ENCODE data around the gene CXCR6. TPM values are rescaled to one million over a fixed set of nuclear protein-coding genes. Genes with fewer than 3 reads are reported as not detected.

CXCR6 gene
- total RNA-seq, 1 donor from 2014 or later: 2.1 TPM

GRCh38 chr3:45939341-45939771 is 3.9 kb upstream of the CXCR6 start:
- no peak for DNase-seq (ENCODE audit: low spot score in 2 of 2)
- Histone ChIP-seq H3K27me3 (no peaks in the 10 kb centered on the region), H3K4me1 (peaks cover 0 to 3% of the 10 kb centered on the region in 2 donors), H3K36me3 (peaks cover 24 to 58% of the 10 kb centered on the region in 2 donors), H3K4me3 (no peak overlapping the region), H3K27ac (no peak overlapping the region), H3K9me3 (no peaks in the 10 kb centered on the region)
- intact Hi-C loops (cut with DNase I): no loop called here
- no peak for TF ChIP-seq CTCF (IDR thresholded peaks at IDR 0.05)

DNA sequence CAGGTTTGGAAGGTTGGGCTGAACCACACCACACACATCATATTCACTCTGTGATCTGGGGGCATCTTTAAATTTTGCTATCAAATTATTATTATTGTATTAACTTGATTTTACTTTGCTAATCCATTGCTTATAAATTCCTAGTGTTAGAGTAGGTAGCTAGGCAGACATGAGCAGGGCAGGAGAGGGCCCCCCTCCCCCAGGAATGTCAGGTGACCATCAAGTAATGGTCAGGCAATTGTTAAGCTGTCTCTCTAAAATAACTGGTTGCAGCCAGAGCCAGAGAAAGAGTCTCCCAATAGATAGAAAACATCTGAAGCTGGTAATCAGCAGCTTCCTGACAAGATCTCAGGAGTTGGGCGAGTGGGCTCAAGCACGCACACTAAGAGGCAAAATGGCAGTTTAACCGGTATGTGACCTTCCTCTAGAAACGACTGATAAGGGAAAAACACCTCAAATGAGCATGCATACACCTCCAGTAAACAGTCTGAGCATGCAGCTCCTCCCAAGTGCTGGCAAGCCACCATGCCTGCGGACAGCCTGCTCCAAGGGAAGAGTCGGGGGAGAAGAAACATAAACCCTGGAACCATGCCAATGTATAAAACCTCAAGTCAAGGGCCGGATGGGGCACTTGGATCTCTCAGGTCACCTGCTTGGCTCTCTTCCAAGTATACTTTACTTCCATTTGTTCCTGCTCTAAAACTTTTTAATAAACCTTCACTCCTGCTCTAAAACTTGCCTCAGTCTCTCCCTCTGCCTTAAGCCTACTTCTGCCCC is 3.1 kb upstream of the CXCR6 start:
- Histone ChIP-seq H3K4me1 (peaks cover 0 to 3% of the 10 kb centered on the region in 2 donors), H3K36me3 (peaks cover 20 to 55% of the 10 kb centered on the region in 2 donors), H3K27me3 (no peaks in the 10 kb centered on the region), H3K4me3 (no peak overlapping the region), H3K27ac (no peak overlapping the region), H3K9me3 (no peaks in the 10 kb centered on the region)
- no peak for TF ChIP-seq CTCF (IDR thresholded peaks at IDR 0.05)
- no peak for DNase-seq (ENCODE audit: low spot score in 2 of 2)
- intact Hi-C loops (cut with DNase I): no loop called here

- no peak for DNase-seq (ENCODE audit: low spot score in 2 of 2)
- TF ChIP-seq CTCF (IDR thresholded peaks at IDR 0.05): no peak
- Histone ChIP-seq H3K36me3 (peaks cover 24 to 55% of the 10 kb centered on the region in 2 donors), H3K4me1 (peaks cover 0 to 3% of the 10 kb centered on the region in 2 donors), H3K9me3 (no peaks in the 10 kb centered on the region), H3K27me3 (no peaks in the 10 kb centered on the region), H3K27ac (no peak overlapping the region), H3K4me3 (no peak overlapping the region)
- intact Hi-C loops (cut with DNase I): no loop called here
These were observed 2.4 kb upstream of the CXCR6 start for GRCh38 chr3:45940781-45941365.

DNA sequence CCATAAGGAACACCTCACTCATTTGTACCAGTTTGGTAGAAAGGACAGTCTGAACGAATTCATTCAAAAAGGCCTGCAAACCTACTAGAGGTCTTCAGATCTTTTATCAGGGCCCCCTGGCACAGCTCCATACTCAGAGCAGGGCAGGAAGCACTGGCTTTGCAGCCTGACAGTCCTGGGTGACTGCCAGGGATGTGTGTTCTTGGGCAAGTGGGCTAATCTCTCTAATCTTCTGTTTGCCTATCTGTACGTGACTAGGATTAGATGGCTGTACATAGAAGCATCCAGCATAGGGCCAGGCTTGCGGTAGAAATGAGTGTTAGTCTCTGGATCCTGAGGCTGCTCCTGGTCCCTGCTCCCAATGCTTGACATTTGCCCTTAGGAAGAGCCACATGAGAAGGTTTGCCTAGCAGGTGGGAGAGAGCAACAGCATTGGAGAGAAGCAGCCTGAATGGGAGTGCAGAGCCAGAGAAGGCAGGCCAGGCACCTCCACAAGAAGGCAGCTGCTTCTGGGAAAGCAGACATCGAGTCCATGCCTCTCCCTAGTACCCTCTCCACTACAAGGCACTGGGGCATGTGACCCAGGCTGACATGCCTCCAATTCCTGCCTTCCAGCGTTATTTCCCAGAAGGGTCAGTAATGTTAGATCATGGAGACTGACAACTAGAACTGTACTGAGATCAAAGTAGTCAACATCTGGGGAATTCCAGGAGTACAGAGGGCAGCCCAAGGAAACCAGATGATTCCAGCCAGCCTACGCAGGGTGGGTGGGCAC is 1.0 kb upstream of the CXCR6 start:
- H3K36me3 ChIP-seq: peaks cover 22 to 55% of the 10 kb centered on the region in 2 donors
- TF ChIP-seq CTCF (IDR thresholded peaks at IDR 0.05): no peak
- H3K9me3 ChIP-seq: no peaks in the 10 kb centered on the region
- intact Hi-C loops (cut with DNase I): no loop called here
- no peak overlapping the region for H3K27ac ChIP-seq
- H3K4me1 ChIP-seq: peaks cover 0 to 3% of the 10 kb centered on the region in 2 donors
- no peaks in the 10 kb centered on the region for H3K27me3 ChIP-seq
- no peak for DNase-seq (ENCODE audit: low spot score in 2 of 2)
- H3K4me3 ChIP-seq: no peak overlapping the region

DNA sequence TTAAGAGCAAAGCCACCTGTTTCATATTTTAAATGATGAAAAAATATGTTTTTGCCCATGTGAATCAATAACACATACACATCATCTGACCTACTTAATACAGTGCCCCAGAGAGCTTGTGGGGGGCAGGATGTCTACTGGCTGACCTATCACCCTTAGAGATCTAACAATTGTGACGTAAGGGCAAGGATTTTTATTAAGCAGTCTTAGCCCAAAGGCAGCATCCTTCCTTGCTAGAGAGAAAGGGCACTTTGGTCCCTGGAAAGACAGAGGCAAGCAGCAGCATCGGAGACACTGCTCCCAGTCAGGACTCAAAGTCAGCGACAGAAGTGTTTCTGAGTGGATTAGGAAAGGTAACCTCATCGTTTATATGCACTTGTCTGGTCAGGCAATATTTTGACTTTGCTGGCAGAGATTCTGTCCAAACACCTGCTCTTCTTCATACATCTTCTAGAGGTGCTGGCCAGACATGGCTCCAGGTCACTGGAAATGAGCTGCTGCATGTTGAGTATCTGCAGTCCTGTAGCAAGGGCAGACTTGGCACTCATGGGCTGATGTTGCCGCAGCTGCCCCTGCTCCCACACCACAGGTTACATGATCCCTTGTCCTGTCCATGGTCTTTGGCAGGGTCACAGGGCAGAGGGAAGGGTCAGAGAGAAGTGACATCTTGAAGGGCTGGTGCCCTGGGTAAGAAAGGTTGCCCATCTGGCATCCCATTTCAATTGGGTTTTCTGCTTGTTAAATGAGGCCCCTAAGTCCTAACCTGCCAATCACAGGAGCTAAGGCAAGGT is 1.8 kb downstream of the CXCR6 start:
- H3K4me3 ChIP-seq: no peak overlapping the region
- no peak for DNase-seq (ENCODE audit: low spot score in 2 of 2)

More for the DNA sequence above, 1.8 kb downstream of the CXCR6 start:
- Histone ChIP-seq H3K4me1 (peaks cover 0 to 4% of the 10 kb centered on the region in 2 donors), H3K27me3 (no peaks in the 10 kb centered on the region), H3K27ac (no peak overlapping the region), H3K36me3 (peaks cover 32 to 61% of the 10 kb centered on the region in 2 donors), H3K9me3 (no peaks in the 10 kb centered on the region)
- no peak for TF ChIP-seq CTCF (IDR thresholded peaks at IDR 0.05)
- intact Hi-C loops (cut with DNase I): no loop called here

Data from ascending aorta (tissue), 2 donors.